ENCODE results near the gene TLR10. TPM values are rescaled to one million over a fixed set of nuclear protein-coding genes. Genes with fewer than 3 reads are reported as not detected.
A peak's percentile ranks its signal among the peaks of the same experiment; 100 is the strongest.
"Not testable (repeated sequence)": the region's sequence is repeated elsewhere in the genome, so short reads cannot be mapped to it uniquely, and the experiment has no call there.

The TLR10 gene, protein sequence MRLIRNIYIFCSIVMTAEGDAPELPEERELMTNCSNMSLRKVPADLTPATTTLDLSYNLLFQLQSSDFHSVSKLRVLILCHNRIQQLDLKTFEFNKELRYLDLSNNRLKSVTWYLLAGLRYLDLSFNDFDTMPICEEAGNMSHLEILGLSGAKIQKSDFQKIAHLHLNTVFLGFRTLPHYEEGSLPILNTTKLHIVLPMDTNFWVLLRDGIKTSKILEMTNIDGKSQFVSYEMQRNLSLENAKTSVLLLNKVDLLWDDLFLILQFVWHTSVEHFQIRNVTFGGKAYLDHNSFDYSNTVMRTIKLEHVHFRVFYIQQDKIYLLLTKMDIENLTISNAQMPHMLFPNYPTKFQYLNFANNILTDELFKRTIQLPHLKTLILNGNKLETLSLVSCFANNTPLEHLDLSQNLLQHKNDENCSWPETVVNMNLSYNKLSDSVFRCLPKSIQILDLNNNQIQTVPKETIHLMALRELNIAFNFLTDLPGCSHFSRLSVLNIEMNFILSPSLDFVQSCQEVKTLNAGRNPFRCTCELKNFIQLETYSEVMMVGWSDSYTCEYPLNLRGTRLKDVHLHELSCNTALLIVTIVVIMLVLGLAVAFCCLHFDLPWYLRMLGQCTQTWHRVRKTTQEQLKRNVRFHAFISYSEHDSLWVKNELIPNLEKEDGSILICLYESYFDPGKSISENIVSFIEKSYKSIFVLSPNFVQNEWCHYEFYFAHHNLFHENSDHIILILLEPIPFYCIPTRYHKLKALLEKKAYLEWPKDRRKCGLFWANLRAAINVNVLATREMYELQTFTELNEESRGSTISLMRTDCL
- total RNA-seq, result under 1 TPM in 1 of 2 donors, not detected in 1; 0.27 TPM

DNA sequence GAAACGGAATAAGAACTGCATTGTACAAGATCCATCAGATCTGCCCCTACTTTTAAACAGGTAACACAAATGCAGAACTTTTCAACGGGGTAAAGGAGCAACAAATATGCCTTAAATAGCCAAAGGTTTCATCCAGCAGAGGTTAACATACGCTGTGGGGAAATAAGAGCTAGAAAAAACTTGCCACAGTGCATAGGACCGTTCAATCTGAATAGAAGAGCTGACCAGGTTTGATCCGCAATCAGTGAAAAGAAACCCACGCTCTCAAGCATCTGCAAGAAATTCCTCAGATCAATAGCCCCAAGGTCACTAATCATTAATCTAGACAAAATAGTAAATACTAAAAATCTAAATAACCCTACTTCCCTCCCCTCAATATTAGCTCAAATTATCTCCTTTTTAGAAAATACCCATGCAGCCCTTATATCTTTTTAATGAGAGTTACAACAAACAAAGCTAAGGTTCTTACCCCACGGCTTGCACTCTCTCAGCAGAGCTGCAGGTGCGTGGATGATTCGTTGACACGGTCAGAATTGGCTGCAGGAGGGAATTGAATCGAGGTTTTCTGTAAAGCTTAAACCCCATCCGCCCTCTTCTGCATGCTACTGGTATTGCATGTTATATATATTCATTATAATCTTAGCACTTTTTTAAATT, at the start of gene TLR10:
TLR10 (minus strand) TSS at position 539 of the 657 bp plus-strand sequence. CDS start 7,400 bp downstream, outside the sequence.
- Mint-ChIP-seq H3K9me3 (no peaks in the 10 kb centered on the region), H3K36me3 (no peaks in the 10 kb centered on the region), H3K27ac (no peak within 1 kb of the TSS)
- peak; percentile 46 to 47 for ATAC-seq
- DNase-seq (ENCODE audit: low spot score in 2 of 2), result peak in 1 of 2 donors; percentile 31

DNA sequence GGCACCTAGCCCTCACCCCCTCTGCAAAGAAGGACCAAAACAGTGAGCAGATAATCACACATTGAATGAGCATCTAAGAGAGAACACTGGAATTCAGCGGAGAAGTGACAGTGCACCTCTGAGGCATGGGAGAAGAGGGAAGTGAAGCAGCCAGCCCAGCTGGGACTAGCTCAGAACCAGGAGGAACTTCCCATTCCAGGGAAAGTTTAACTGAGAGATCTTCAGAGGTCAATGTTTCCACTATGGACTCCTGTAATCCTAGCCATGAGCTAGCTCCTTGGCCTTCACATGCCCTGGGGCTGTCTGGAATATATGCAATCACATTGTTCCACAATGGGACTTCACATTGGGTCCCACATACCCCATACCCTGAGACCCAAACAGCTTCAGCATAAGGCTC, 49.4 kb upstream of the TLR10 start:
- Mint-ChIP-seq H3K27ac (no peak overlapping the region), H3K9me3 (peaks cover 8 to 15% of the 10 kb centered on the region in 2 donors), H3K36me3 (peaks cover 13 to 18% of the 10 kb centered on the region in 2 donors)
- no peak for ATAC-seq
- DNase-seq (ENCODE audit: low spot score in 2 of 2), result no peak

DNA sequence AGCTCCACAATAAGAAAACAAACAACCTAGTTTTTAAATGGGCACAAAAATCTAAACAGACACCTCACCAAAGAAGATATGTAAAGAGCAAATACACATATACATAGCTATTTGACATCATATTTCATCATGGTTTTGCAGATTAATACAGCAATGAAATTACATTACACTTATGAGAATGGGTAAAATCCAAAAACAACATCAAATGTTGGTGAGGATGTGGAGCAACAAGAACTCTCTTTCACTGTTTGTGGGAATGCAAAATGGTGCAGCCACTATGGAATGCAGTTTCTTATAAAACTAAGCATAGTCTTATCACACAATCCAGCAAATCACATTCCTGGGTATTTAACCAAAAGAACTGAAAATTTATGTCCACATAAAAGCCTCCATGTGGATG, 48.9 kb upstream of the TLR10 start:
- ATAC-seq (no peak), DNase-seq (ENCODE audit: low spot score in 2 of 2) (no peak)
- Mint-ChIP-seq H3K9me3 (peaks cover 8 to 15% of the 10 kb centered on the region in 2 donors), H3K27ac (no peak overlapping the region), H3K36me3 (peaks cover 12 to 13% of the 10 kb centered on the region in 2 donors)

DNA sequence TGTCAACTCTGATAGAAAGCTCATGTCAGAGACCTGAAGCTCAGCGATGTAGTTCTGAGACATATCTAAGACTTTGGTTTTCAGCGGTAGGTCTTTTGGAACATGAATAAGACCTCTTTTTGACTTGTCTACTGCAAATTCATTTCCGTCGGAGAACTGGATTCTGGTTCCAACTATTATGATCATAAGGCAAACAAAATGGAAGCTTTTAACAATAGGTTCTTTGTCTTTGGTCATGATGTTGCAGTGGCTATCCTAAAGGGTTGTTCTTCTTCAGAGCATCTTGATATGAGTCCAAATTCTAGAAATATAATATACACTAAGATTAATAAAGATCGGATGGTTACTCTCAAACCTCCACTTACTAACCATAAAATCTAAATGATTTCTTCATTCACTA, 46.4 kb upstream of the TLR10 start:
- peaks cover under 1 to 16% of the 10 kb centered on the region in 2 donors for H3K36me3 Mint-ChIP-seq
- peaks cover 6 to 18% of the 10 kb centered on the region in 2 donors for H3K9me3 Mint-ChIP-seq
- ATAC-seq, result no peak
- H3K27ac Mint-ChIP-seq, result no peak overlapping the region
- DNase-seq (ENCODE audit: low spot score in 2 of 2), result no peak

DNA sequence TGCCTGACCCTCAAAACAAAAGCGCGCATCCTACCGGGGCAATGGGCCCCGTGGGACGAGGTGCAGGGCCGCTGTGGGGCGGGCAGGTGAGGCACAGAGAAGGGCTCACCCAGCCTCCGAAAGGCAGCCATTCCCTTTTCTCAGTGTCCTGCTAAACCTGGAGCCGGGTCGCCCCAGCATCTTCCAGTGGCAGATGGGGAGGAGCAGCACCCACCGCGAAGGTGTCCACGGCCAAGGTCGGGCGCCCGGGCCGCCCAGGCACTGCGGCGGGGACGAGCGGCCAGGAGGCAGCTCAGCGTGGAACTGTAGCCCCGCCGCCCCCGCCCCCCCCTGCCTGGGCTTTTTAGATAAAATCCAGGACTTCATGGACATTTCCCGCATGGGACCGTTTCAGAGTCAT, 41.0 kb upstream of the TLR10 start:
- Mint-ChIP-seq H3K27ac (no peak overlapping the region), H3K36me3 (peaks cover 13 to 28% of the 10 kb centered on the region in 2 donors), H3K9me3 (peaks cover 16 to 29% of the 10 kb centered on the region in 2 donors)
- ATAC-seq (no peak), DNase-seq (ENCODE audit: low spot score in 2 of 2) (no peak)

DNA sequence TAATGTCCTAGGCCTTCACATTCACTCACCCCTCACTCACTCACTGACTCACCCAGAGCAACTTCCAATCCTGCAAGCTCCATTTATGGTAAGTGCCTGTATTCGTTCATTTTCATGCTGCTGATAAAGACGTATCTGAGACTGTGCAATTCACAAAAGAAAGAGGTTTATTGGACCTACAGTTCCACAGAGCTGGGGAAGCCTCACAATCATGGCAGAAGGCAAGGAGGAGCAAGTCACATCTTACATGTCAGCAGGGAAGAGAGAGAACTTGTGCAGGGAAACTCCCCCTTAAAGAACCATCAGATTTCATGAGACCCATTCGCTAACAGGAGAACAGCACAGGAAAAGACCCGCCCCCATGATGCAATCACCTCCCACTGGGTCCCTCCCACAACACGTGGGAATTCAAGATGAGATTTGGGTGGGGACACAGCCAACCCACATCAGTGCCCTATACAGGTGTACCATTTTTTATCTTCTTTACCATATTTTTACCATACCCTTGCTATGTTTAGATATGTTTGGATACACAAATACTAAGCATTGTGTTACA, 40.0 kb upstream of the TLR10 start:
- ATAC-seq, result no peak
- no peak for DNase-seq (ENCODE audit: low spot score in 2 of 2)
- Mint-ChIP-seq H3K36me3 (peaks cover 13 to 28% of the 10 kb centered on the region in 2 donors), H3K9me3 (peaks cover 16 to 29% of the 10 kb centered on the region in 2 donors), H3K27ac (no peak overlapping the region)

DNA sequence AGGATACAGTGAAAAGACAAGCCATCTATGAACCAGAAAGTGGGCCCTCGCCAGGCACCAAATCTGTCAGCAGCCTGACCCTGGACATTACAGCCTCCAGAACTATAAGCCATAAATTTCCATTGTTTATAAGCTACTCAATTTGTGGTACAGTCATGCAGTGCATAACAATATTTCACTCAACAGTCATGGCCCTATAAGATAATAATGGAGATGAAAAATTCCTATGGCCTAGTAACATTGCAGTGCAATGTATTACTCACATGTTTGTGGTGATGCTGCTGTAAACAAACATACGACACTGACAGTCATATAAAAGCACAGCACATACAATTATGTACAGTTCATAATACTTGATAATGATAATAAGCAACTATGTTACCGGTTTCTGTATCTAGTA, 38.9 kb upstream of the TLR10 start:
- H3K27ac Mint-ChIP-seq, result no peak overlapping the region
- DNase-seq (ENCODE audit: low spot score in 2 of 2), result no peak
- peaks cover 16 to 29% of the 10 kb centered on the region in 2 donors for H3K9me3 Mint-ChIP-seq
- peaks cover 13 to 28% of the 10 kb centered on the region in 2 donors for H3K36me3 Mint-ChIP-seq
- no peak for ATAC-seq

DNA sequence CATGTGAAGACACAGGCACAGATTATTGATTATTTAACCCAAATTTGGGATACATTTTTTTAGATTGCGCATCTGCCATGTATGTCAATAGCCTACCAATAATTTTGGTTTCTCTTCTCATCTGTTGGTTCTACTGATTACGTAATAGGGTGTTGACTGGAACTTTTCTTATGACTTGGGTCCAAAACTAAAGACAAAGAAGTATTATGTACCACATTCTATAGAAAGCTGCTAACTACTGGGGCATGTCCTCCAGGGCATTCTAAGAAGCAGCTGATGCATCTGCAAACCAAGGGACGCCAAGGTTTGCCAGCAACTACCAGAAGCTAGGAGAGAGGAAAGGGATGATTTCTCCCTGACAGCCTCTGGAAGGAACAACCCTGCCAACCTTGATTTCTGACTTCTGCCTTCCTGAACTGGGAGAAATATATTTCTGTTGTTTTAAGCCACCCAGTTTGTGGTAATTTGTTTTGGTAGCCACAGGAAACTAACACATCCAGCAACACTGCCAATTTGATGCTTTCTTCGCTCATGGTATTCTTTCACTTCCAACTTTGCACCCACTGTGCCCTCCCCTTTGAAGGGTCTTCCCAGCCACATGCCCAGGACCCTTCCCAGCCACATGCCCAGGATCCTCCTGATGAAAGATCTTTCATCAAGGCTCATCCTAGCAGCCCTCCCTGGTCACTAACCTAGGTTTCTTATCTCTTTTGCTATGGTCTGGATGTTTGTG, 37.7 kb upstream of the TLR10 start:
- H3K36me3 Mint-ChIP-seq, result peaks cover 13 to 22% of the 10 kb centered on the region in 2 donors
- peaks cover 10 to 25% of the 10 kb centered on the region in 2 donors for H3K9me3 Mint-ChIP-seq
- H3K27ac Mint-ChIP-seq, result peak overlapping the region in 1 of 2 donors; percentile 30
- ATAC-seq (no peak), DNase-seq (ENCODE audit: low spot score in 2 of 2) (no peak)

DNA sequence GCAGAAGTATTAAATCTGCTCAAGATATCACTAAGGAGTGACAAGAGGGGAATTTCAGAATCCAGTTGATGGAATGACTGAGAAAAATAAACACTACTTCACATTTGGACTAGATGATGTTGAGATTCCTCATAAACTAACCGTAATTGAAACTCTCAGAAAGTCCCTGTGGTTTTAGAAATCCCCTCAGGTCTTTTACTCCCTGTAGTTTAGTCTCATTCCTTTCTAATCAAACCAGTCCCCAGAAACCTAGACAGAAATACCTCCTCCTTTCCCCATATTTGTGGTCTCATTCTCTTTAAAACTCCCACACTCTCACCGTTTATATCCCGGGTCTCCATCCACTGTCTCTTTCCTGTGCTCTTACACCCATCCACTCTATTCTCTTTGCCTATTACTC, 36.8 kb upstream of the TLR10 start:
- Mint-ChIP-seq H3K9me3 (peaks cover 10 to 29% of the 10 kb centered on the region in 2 donors), H3K36me3 (peaks cover 16 to 26% of the 10 kb centered on the region in 2 donors), H3K27ac (peak overlapping the region in 1 of 2 donors; percentile 30)
- peak; percentile 66 to 80 for ATAC-seq
- DNase-seq (ENCODE audit: low spot score in 2 of 2), result no peak

DNA sequence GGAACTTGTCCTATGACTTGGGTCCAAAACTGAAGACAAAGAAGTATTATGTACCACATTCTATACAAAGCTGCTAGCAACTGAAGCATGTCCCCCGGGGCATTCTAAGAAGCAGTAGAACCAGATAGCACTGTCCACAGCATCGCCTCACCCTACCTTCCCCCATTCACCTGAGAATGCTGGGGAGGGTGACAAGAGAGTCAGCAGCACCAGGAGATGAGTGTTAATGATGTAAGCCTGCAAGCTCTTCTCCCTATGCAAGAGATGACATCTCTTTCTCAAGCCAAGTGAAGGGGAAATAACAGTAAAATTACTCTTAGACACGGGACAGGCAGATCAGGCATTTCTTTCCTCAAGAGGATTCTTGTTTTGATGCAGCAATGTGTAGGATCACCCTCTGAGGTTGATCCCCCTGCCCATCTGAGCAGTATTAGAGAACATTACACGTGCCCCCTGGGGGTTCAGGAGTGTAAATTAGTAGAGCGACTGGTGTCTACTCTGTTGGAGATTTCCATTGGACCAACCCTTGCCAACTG, 35.7 kb upstream of the TLR10 start:
- ATAC-seq (no peak), DNase-seq (ENCODE audit: low spot score in 2 of 2) (no peak)
- Mint-ChIP-seq H3K36me3 (peaks cover 17 to 18% of the 10 kb centered on the region in 2 donors), H3K9me3 (peaks cover 8 to 30% of the 10 kb centered on the region in 2 donors), H3K27ac (no peak overlapping the region)

DNA sequence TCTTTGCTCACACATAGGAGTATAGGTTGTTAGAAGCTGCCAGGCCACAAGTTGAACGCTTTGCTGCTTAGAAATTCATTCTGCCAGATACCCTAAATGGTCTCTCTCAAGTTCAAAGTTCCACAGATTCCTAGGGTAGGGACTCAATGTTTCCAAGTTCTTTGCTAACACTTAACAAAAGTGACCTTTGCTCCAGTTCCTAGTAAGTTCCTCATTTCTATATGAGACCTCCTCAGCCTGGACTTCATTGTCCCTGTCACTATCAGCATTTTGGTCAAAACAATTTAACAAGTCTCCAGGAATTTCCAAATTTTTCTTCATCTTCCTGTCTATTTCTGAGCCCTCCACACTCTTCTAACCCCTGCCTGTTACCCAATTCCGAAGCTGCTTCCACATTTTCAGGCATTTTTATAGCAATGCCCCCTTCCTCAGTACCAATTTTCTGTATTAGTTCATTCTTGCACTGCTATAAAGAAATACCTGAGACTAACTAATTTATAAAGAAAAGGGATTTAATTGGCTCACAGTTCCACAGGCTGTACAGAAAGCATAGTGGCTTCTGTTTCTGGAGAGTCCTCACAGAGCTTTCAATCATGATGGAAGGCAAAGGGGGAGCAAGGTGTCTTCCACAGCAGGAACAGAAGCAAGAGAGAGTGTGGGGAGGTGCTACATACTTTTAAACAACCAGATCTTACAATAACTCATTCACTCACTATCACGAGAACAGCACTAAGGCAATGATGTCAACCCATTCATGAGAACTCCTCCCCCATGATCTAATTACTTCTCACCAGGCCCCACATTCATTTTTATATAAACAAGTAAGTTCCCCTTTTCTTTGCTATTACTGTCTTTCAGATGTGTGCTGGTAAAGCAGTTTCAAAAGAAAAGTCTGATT, 33.3 kb upstream of the TLR10 start:
- Mint-ChIP-seq H3K9me3 (peaks cover 0 to 17% of the 10 kb centered on the region in 2 donors), H3K27ac (no peak overlapping the region), H3K36me3 (peaks cover 6 to 7% of the 10 kb centered on the region in 2 donors)
- no peak for DNase-seq (ENCODE audit: low spot score in 2 of 2)
- ATAC-seq, result no peak

DNA sequence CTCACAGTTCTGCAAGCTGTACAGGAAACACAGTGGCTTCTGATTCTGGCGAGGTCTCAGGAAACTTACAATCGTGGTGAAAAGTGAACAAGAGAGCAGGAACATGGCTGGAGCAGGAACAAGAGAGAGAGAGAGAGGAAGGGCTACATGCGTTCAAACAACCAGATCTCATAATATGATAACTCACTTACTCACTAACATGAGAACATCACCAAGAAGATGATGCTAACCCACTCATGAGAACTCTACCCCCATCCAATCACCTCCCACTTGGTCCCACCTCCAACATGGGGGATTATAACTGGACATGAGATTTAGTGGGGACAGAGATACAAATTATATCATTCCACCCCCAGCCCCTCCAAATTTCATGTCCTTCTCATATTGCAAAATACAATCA, 31.6 kb upstream of the TLR10 start:
- H3K36me3 Mint-ChIP-seq, result peaks cover 6 to 7% of the 10 kb centered on the region in 2 donors
- DNase-seq (ENCODE audit: low spot score in 2 of 2) (no peak), ATAC-seq (no peak)
- no peak overlapping the region for H3K27ac Mint-ChIP-seq
- H3K9me3 Mint-ChIP-seq, result peaks cover 0 to 17% of the 10 kb centered on the region in 2 donors

DNA sequence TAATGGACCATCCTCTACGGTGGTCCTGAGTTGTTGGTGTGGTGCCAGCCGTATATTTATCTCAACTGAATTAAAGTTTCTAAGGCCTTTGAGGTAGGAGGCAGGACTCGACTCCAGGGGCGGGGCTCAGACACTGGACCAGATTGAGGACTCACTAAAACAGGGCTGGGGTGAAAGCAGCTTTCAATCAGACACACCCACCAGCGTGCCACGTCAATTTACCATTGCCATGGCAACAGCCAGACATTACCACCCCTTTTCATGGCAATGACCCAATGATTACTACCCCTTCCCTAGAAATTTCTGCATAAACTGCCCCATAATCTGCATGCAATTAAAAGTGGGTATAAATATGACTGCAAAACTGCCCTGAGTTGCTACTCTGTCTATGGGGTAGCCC, 28.5 kb upstream of the TLR10 start:
- DNase-seq (ENCODE audit: low spot score in 2 of 2), result no peak
- Mint-ChIP-seq H3K9me3 (peaks cover 0 to 17% of the 10 kb centered on the region in 2 donors), H3K36me3 (peaks cover 6 to 7% of the 10 kb centered on the region in 2 donors)

DNA sequence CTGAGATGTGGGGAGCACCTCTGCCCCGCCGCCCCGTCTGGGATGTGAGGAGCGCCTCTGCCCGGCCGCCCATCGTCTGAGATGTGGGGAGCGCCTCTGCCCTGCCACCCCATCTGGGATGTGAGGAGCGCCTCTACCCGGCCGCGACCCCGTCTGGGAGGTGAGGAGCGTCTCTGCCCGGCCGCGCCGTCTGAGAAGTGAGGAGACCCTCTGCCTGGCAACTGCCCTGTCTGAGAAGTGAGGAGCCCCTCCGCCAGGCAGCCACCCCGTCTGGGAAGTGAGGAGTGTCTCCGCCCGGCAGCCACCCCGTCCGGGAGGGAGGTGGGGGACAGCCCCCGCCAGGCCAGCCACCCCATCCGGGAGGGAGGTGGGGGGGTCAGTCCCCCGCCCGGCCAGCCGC, 24.7 kb upstream of the TLR10 start:
- ATAC-seq; H3K27ac Mint-ChIP-seq; DNase-seq (ENCODE audit: low spot score in 2 of 2): not testable (repeated sequence)
- Mint-ChIP-seq H3K36me3 (peaks cover 9 to 12% of the 10 kb centered on the region in 2 donors), H3K9me3 (peaks cover 4 to 11% of the 10 kb centered on the region in 2 donors)

More for the DNA sequence above, 28.5 kb upstream of the TLR10 start:
- no peak overlapping the region for H3K27ac Mint-ChIP-seq
- no peak for ATAC-seq

DNA sequence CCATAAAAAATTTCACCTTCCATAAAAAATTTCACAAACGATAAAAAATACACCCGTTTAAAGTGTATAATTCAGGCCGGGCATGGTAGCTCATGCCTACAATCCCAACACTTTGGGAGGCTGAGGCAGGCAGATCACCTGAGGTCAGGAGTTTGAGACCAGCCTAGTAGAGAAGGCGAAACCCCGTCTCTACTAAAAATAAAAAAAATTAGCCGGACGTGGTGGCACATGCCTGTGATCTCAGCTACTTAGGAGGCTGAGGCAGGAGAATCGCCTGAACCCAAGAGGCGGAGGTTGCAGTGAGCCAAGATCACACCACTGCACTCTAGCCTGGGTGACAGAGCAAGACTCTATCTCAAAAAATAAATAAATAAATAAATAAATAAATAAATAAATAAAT, 23.5 kb upstream of the TLR10 start:
- Mint-ChIP-seq H3K9me3 (peaks cover 11 to 16% of the 10 kb centered on the region in 2 donors), H3K27ac (peak overlapping the region in 1 of 2 donors; percentile 91), H3K36me3 (peaks cover 17 to 24% of the 10 kb centered on the region in 2 donors)
- DNase-seq (ENCODE audit: low spot score in 2 of 2); ATAC-seq: not testable (repeated sequence)

All from activated naive CD4-positive, alpha-beta T cell treated with anti-CD3 and anti-CD28 coated beads, Interleukin-2, amount 50 U/mL, for 72 hours (primary cell).